Measurements from ENCODE around the gene MAB21L2.

DNA sequence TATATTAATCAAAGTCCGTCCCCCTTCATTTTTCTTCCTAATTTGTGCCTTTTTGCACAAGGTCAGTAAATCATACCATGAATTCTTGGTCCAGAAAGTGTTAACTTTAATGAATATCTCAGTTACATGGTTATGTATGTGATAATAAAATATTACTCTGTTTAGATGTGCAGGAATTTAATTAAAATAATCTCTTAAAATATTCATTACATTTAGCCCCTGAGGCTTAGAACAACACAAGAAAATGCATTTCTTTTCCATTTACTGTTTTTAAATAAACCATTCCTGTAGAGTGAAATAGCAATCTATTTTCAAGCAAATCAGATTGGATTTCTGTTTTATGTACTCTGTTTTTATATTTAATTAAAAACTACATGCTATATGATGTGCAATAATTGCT, 17.6 kb downstream of the MAB21L2 start:
- TF ChIP-seq, protein P1, sequence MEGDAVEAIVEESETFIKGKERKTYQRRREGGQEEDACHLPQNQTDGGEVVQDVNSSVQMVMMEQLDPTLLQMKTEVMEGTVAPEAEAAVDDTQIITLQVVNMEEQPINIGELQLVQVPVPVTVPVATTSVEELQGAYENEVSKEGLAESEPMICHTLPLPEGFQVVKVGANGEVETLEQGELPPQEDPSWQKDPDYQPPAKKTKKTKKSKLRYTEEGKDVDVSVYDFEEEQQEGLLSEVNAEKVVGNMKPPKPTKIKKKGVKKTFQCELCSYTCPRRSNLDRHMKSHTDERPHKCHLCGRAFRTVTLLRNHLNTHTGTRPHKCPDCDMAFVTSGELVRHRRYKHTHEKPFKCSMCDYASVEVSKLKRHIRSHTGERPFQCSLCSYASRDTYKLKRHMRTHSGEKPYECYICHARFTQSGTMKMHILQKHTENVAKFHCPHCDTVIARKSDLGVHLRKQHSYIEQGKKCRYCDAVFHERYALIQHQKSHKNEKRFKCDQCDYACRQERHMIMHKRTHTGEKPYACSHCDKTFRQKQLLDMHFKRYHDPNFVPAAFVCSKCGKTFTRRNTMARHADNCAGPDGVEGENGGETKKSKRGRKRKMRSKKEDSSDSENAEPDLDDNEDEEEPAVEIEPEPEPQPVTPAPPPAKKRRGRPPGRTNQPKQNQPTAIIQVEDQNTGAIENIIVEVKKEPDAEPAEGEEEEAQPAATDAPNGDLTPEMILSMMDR (IDR thresholded peaks at IDR 0.05), result no peak
- no peak for TF ChIP-seq POLR2A (IDR thresholded peaks at IDR 0.05)
